ENCODE data around the gene PLCH2.

PLCH2 gene

DNA sequence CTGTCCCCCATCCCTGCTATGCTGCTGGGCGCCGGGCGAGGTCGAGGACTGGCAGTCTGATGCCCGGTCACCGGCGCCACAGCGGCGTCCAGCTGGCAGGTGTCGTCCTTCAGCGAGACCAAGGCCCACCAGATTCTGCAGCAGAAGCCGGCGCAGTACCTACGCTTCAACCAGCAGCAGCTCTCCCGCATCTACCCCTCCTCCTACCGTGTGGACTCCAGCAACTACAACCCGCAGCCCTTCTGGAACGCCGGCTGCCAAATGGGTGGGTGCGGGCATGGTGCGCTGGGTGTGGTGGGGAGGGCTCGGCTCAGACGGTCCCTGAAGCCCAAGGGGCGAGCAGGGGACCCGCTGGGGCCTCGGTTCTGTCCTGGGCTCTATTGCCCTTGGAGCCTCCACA is 20.7 kb downstream of the PLCH2 start:
- H3K4me3 ChIP-seq (ENCODE audit: low read length): no peak overlapping the region
- DNase-seq (ENCODE audit: low read depth): no peak
- TF ChIP-seq, protein P1, sequence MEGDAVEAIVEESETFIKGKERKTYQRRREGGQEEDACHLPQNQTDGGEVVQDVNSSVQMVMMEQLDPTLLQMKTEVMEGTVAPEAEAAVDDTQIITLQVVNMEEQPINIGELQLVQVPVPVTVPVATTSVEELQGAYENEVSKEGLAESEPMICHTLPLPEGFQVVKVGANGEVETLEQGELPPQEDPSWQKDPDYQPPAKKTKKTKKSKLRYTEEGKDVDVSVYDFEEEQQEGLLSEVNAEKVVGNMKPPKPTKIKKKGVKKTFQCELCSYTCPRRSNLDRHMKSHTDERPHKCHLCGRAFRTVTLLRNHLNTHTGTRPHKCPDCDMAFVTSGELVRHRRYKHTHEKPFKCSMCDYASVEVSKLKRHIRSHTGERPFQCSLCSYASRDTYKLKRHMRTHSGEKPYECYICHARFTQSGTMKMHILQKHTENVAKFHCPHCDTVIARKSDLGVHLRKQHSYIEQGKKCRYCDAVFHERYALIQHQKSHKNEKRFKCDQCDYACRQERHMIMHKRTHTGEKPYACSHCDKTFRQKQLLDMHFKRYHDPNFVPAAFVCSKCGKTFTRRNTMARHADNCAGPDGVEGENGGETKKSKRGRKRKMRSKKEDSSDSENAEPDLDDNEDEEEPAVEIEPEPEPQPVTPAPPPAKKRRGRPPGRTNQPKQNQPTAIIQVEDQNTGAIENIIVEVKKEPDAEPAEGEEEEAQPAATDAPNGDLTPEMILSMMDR (conservative IDR thresholded peaks at IDR 0.05; ENCODE audit: low read length): no peak

DNA sequence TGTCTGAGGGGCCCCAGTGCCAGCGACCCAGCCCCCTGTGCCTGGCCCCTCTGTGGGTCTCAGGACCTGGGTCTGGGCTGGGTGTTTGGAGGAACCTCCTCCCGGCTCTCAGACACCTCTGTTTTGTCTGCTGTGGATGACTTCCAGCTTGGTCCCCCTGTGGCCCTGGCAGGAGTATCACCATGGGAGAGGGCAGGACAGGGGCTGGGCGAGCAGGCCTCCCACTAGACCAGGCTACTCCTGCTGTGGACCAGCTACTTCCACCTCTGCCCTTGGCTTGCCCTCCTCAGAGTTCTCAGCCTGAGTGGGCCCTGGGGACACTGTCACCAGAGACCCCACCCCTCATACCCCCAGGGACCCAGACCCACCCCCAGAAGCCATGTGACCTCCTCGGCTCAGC is 21.8 kb downstream of the PLCH2 start:
- no peak for DNase-seq (ENCODE audit: low read depth)
- no peak overlapping the region for H3K4me3 ChIP-seq (ENCODE audit: low read length)
- TF ChIP-seq, protein P1 (conservative IDR thresholded peaks at IDR 0.05; ENCODE audit: low read length): no peak

DNA sequence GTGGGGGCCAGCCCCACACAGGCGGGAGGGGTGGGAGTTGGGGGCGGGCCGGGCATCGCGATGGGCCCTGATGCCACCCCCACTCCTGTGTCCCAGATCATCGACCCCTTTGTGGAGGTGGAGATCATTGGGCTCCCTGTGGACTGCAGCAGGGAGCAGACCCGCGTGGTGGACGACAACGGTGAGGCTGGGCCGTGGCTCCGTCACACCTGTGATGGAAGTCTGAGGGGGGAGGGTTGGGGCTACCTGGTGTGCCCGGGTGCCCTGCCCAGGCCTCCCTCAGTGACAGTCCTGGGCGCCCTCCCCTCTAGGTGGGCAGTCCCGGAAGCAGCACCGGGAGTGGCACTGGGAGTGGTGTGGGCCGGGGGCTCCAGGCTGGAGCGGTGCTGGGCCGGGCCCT is 22.6 kb downstream of the PLCH2 start:
- TF ChIP-seq, protein P1 (conservative IDR thresholded peaks at IDR 0.05; ENCODE audit: low read length): no peak
- DNase-seq (ENCODE audit: low read depth): no peak
- H3K4me3 ChIP-seq (ENCODE audit: low read length): no peak overlapping the region

DNA sequence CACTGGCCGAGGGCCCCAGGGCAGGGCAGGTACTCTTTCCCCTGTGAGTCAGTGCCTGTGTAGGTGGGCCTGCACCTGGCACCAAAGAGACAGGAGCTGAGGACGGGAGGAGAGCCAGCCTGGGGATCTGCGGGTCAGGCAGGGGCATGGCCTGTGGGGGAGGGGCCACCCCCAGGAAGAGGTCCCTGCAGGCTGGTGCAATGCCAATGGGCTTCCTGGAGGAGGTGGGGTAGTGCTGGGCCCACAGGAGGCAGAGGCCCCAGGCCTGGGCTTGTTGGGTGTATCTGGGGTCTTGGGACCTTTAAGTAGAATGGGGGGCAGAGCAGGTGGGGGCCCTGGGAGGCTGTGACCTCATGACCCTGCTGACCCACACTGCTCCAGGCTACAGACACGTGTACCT is 23.2 kb downstream of the PLCH2 start:
- DNase-seq (ENCODE audit: low read depth): no peak
- TF ChIP-seq, protein P1 (conservative IDR thresholded peaks at IDR 0.05; ENCODE audit: low read length): no peak
- H3K4me3 ChIP-seq (ENCODE audit: low read length): no peak overlapping the region

DNA sequence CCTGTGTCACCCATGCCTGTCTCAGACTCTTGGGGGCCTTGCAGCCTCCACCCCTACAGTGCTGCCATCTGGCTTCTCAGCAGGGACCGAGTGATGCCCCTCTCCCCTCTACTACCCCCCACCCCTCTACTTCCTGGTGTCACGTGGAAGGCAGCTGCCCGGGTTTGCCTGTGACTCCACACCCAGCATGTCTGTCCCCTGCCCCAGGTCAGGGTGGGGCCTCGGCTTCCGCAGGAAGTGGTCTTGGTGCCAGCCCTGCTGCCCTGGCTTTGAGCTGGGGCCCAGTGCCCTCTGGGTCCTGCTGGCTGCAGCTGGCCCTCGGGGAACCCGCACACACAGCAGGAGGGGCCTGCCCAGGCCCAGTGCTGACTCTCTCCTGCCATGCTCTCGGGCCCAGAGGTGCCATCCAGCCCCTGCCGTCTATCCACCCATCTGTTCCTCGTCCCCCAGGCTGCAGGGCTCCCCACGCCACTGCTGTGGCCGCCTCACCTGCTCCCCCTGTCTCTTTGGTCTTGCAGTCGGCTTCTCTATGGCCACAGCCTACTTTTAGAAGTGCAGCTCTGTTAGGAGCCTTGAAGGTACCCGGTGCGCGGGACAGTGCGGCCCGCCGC is 24.0 kb downstream of the PLCH2 start:
- no peak overlapping the region for H3K4me3 ChIP-seq (ENCODE audit: low read length)
- DNase-seq (ENCODE audit: low read depth): no peak
- TF ChIP-seq, protein P1 (conservative IDR thresholded peaks at IDR 0.05; ENCODE audit: low read length): no peak

DNA sequence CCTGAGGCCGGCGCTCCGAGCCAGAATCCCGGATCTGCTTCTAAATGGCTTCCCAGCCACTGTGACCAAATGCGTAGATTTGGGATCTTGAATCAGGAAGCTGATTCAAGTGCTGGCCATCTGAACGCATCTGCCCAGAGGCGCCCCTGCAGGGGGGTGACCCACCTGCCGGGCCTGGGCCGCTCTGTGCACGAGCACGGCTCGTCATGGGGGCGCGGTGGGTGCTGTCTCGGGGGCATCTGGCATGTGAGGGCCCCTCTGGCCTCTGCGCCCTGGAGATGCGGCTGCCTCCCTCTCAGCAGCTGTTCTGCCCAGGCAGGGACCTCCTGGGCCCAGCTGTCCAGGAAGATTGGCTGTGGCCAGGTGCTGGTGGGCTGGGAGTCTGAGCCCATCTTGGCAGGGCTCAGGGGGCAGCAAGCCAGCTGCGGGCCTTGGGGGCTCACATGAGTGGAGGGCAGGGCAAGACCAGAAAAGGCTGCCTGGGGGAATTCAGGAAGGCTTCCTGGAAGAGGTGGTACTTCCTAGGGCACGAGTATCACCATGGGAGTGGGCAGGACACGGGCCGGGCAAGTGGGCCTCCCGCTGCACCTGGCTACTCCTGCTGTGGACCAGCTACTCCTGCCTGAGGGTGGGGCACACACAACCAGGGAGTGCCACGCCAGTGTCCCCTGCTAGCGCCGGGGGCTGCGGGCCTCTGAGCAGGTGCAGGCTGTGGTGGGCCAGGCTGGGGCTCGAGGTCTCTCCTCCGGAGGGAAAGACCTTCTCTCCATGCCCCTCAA is 25.1 kb downstream of the PLCH2 start:
- H3K4me3 ChIP-seq (ENCODE audit: low read length): no peak overlapping the region
- DNase-seq (ENCODE audit: low read depth): no peak
- TF ChIP-seq, protein P1 (conservative IDR thresholded peaks at IDR 0.05; ENCODE audit: low read length): no peak

DNA sequence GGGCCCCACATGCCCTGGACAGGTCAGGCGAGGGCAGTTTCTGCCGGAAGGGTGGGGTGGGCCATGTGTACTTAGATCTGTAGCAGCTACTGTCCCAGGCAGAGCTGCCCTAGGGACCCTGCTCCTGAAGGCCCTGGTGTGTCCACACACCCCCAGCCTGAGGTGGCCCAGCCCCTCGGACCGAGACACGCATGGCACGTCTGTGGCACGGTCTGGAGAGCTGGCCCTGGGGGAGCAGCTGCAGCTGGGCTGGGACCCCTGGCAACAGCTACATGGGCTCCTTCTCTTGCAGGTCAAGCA is 25.7 kb downstream of the PLCH2 start:
- TF ChIP-seq, protein P1 (conservative IDR thresholded peaks at IDR 0.05; ENCODE audit: low read length): no peak
- no peak overlapping the region for H3K4me3 ChIP-seq (ENCODE audit: low read length)
- no peak for DNase-seq (ENCODE audit: low read depth)
